ENCODE data around the gene SUMO4. TPM values are rescaled to one million over a fixed set of nuclear protein-coding genes. Genes with fewer than 3 reads are reported as not detected.

The SUMO4 gene
- total and polyA plus RNA-seq, 9 of the 15 experiments (the other 6 are each of a cell fraction or from before 2014, with no cell fraction given) = 0.20 to 1.9 (median 0.50) TPM; not detected in 2

DNA sequence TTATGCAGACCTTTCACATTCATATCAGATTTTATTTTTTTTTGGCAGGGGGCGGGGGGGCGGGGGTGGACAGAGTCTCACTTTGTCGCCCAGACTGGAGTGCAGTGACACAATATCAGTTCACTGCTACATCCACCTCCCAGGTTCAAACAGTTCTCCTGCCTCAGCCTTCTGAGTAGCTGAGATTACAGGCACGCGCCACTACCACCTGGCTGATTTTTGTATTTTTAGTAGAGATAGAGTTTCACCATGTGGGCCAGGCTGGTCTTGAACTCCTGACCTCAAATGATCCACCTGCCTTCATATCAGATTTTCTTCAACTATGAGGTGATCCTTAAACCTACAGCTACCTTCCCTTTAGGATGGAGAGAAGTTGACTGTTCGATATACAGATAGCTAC is 8.0 kb upstream of the SUMO4 start:
- no peaks in the 10 kb centered on the region for H3K9me1 ChIP-seq (ENCODE audit: control insufficient read depth, insufficient read depth, low read length)
- no peak overlapping the region for H2AFZ ChIP-seq (ENCODE audit: low read depth, low read length)
- H3K27ac ChIP-seq (ENCODE audit: extremely low read depth, low read depth, low read length) = no peak overlapping the region
- no peaks in the 10 kb centered on the region for H3K36me3 ChIP-seq (ENCODE audit: control insufficient read depth, insufficient read depth, low read length)
- no peak for ATAC-seq
- H3K4me1 ChIP-seq (replicated peaks in 1 of 2; ENCODE audit: control insufficient read depth in 2 of 2, insufficient read depth in 2 of 2, low read length in 2 of 2) = no peaks in the 10 kb centered on the region
- H3K4me3 ChIP-seq = no peak overlapping the region
- intact Hi-C loops (cut with micrococcal nuclease) = no loop called here
- ChIA-PET CTCF (ENCODE audit: low intra/inter-chr PET ratio) (no interaction called here), POLR2A (interaction anchor here (1.0 to 2.3 kb wide), 2 partner anchors 13 to 21 kb away, joined by 3 to 9 read pairs; no protein-coding TSS in a partner anchor)
- in situ Hi-C loops (cut with MboI) = no loop called here
- H3K4me2 ChIP-seq (ENCODE audit: insufficient read depth, low read length) = no peak overlapping the region
- no TSS peak for BruUV-seq (replicated peaks)
- peaks cover 2% of the 10 kb centered on the region; the same call in 1 of the 3 replicates for H3K79me2 ChIP-seq (ENCODE audit: control insufficient read depth, insufficient read depth, low read length)
- H3K27me3 ChIP-seq (ENCODE audit: control insufficient read depth in 2 of 2, insufficient read depth in 2 of 2, low read length in 2 of 2) = no peaks in the 10 kb centered on the region
- TF ChIP-seq PYGO2 (tag; IDR thresholded peaks at IDR 0.05) (no peak), CBFA2T3 (IDR thresholded peaks at IDR 0.05) (peak; percentile 34; the same call in 1 of the 2 replicates)
- no peaks in the 10 kb centered on the region for H4K20me1 ChIP-seq (replicated peaks; ENCODE audit: control insufficient read depth, insufficient read depth, low read length)
- DNase-seq (ENCODE audit: extremely low read depth in 1 of 4, low spot score in 3 of 4) = no peak
- FAIRE-seq = no peak
- no peaks in the 10 kb centered on the region for H3K9me3 ChIP-seq (replicated peaks; ENCODE audit: control insufficient read depth, insufficient read depth, low read depth, low read length)
- WGBS (ENCODE audit: insufficient coverage, low coverage, missing lambda C conversion rate) = 76% methylated on average over 6 of the region's 6 CpGs
- no peak overlapping the region for H3K9ac ChIP-seq (ENCODE audit: insufficient read depth in 1 of 2, low read depth in 2 of 2, low read length in 2 of 2)

GRCh38 chr6:149392535-149392934 is 7.5 kb upstream of the SUMO4 start:
- Histone ChIP-seq H3K4me2 (ENCODE audit: insufficient read depth, low read length) (no peak overlapping the region), H3K9me3 (replicated peaks; ENCODE audit: control insufficient read depth, insufficient read depth, low read depth, low read length) (no peaks in the 10 kb centered on the region), H3K9ac (ENCODE audit: insufficient read depth in 1 of 2, low read depth in 2 of 2, low read length in 2 of 2) (no peak overlapping the region), H3K79me2 (ENCODE audit: control insufficient read depth, insufficient read depth, low read length) (peaks cover 2% of the 10 kb centered on the region; the same call in 1 of the 3 replicates), H2AFZ (ENCODE audit: low read depth, low read length) (no peak overlapping the region), H3K4me1 (replicated peaks in 1 of 2; ENCODE audit: control insufficient read depth in 2 of 2, insufficient read depth in 2 of 2, low read length in 2 of 2) (no peaks in the 10 kb centered on the region), H3K4me3 (no peak overlapping the region), H3K27me3 (ENCODE audit: control insufficient read depth in 2 of 2, insufficient read depth in 2 of 2, low read length in 2 of 2) (no peaks in the 10 kb centered on the region), H3K9me1 (ENCODE audit: control insufficient read depth, insufficient read depth, low read length) (no peaks in the 10 kb centered on the region), H4K20me1 (replicated peaks; ENCODE audit: control insufficient read depth, insufficient read depth, low read length) (no peaks in the 10 kb centered on the region), H3K36me3 (ENCODE audit: control insufficient read depth, insufficient read depth, low read length) (peaks cover 3% of the 10 kb centered on the region; the same call in 1 of the 3 replicates), H3K27ac (ENCODE audit: extremely low read depth, low read depth, low read length) (no peak overlapping the region)
- ATAC-seq (no peak), DNase-seq (ENCODE audit: extremely low read depth in 1 of 4, low spot score in 3 of 4) (no peak), FAIRE-seq (no peak)
- ChIA-PET CTCF (ENCODE audit: low intra/inter-chr PET ratio) (no interaction called here), POLR2A (interaction anchor here (1.0 to 2.3 kb wide), 2 partner anchors 13 to 21 kb away, joined by 3 to 9 read pairs; no protein-coding TSS in a partner anchor)
- intact Hi-C loops (cut with micrococcal nuclease) = no loop called here
- TF ChIP-seq HMG20A (CRISPR knock-in tag; conservative IDR thresholded peaks at IDR 0.05) = no peak
- TF ChIP-seq HEY1 (CRISPR knock-in tag; IDR thresholded peaks at IDR 0.05; ENCODE audit: borderline replicate concordance) = no peak
- no peak for TF ChIP-seq RFX5 (IDR thresholded peaks at IDR 0.05; ENCODE audit: low read depth, low read length)
- no peak for TF ChIP-seq ZNF239 (CRISPR knock-in tag; IDR thresholded peaks at IDR 0.05)
- no peak for TF ChIP-seq ZBTB17 (CRISPR knock-in tag; IDR thresholded peaks at IDR 0.05)
- in situ Hi-C loops (cut with MboI) = no loop called here
- no TSS peak for BruUV-seq (replicated peaks)

Measured in K562 (cell line).